HG03159 (cell line): Measurements from ENCODE around the gene CNKSR1.

Experiments used
- ATAC-seq: cut with Tn5 transposase; IDR thresholded peaks from one replicate; pipeline ENCODE4 v1.9.1; 2021; ENCODE audit warnings: mild to moderate bottlenecking, moderate library complexity; ENCODE audit not compliant: unreplicated experiment

The CNKSR1 gene

DNA sequence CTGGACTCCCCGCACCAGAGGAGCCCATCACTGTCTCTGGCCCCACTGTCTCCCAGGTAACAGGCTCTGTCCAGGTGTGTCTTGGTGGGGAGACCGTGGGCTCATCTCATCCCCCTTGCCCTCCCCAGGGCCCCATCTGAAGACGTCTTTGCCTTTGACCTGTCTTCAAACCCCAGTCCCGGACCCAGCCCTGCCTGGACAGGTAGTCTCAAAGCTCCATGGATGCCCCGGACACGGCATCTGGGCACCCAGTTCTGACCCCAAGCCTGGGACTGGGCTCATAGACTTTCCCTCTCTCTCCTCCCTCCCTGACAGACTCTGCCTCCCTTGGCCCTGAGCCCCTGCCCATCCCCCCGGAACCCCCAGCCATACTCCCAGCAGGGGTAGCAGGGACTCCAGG, 6.8 kb downstream of the CNKSR1 start:
- no peak for ATAC-seq

DNA sequence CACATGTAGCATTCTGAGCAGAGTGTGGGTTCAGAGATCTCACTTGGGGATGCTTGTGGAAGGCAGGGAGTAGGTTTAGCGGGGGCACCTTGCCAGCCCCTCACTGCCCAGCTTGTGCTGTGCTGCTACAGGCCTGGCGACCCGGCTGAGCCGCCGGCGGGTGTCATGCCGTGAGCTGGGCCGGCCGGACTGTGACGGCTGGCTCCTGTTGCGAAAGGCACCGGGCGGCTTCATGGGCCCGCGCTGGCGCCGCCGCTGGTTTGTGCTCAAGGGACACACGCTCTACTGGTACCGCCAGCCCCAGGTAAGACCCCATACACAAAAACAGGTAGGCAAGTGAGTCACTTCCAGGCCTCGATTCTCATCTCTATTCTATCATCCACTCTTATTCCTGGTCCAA, 7.6 kb downstream of the CNKSR1 start:
- no peak for ATAC-seq

DNA sequence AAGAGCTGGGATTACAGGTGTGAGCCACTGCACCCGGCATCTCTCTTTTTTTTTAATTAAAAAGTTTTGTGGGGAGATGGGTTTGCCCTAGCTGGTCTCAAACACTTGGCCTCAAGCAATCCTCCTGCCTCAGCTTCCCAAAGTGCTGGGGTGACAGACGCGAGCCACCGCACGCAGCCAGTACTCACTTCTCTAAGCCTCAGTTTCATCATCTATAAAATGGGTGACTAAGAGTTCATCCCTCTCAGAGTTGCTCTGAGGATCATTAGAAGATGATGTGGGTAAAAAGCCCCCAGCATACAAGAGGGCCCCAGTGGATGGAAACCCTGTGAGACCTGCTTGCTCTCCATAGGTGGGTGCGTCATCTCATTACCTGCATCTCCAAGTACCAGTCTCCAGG, 10.6 kb downstream of the CNKSR1 start:
- ATAC-seq = no peak

DNA sequence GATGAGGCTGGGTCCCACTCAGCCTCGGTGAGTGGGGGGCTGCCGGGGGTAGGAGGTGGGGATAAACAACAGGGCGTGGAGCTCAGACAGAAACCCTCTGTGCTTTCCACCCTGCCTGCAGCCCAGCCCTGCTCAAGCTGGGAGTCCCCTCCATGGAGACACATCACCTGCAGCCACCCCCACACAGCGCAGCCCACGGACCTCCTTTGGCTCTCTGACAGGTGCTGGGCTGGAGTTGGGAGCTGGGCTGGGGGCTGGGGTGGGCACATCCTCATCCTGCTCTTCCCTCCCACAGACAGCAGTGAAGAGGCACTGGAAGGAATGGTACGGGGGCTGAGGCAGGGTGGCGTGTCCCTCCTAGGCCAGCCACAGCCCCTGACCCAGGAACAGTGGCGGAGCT, 11.2 kb downstream of the CNKSR1 start:
- no peak for ATAC-seq

- no peak for ATAC-seq
These were observed 12.0 kb downstream of the CNKSR1 start for GRCh38 chr1:26189331-26189730.

GRCh38 chr1:26189751-26190275, 12.5 kb downstream of the CNKSR1 start:
- ATAC-seq = no peak

DNA sequence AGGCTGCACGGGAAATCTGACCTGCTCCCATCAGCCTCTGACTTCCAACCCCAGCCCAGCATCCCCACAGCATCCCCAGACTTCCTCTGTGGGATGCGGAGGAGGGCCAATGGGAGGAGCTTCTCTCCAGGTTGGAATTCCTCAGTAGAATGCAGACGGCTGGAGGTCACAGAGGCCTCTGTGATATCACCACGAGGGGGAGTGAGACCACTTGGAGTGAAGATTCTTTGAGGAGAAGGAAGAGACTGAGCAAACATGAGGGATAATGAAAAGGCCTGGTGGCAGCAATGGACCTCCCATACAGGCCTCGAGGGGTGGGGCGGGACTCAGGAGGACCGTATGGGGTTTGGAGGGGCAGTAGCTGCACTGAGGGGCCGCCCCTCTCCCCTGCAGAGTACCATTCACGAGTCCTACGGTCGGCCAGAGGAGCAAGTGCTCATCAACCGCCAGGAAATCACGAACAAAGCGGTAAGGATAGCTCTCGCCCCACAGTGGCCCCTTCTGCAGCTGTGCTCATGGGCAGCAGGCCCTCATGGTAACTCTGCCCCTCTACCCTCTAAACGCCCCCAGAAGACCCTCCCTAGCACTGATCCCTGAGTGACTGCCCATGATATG, 13.2 kb downstream of the CNKSR1 start, which contains the start of gene CATSPER4:
Gene CATSPER4 (plus strand): TSS at position 230 of the 615 bp plus-strand sequence. CDS start 26 bp downstream, at position 256.
- ATAC-seq = no peak

DNA sequence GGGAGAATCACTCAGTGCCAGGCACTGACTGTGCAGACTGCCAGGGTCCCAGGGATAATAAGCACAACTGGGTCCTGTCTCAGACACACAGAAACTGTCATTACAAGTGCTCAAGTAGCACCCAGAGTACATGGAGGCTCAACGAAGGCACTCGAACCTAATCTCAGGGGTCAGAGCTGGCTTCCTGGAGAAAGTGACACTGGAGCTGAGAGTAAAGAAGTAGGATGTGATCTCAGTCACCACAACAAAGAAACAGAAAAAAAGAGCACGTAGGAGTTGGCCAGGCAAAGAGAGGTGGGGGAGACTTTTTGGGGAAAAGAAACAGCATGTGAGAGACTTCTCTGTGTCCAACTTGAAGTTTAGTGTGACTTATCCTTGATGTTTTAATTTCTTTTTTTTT, 14.4 kb downstream of the CNKSR1 start:
- no peak for ATAC-seq

GRCh38 chr1:26195805-26196204, 18.5 kb downstream of the CNKSR1 start:
- no peak for ATAC-seq

DNA sequence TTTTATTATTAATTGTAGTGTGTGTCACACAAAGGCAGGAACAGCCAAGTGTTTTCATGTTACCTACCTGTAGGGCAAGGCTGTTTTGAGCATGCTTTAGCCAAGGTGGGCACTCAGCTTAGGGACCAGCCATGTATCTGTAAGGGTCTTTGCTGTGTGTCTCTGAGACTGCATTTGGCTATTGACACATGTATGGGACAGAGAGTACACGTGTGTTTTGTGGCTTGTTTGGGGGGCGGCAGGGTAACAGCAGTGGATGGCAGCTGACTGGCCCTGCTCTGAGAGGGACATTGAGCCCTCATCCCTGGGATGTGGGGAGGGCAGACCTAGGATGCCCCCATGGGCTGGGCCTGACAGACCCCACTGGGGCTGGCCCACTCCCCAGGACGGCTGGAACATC, 20.0 kb downstream of the CNKSR1 start:
- no peak for ATAC-seq

DNA sequence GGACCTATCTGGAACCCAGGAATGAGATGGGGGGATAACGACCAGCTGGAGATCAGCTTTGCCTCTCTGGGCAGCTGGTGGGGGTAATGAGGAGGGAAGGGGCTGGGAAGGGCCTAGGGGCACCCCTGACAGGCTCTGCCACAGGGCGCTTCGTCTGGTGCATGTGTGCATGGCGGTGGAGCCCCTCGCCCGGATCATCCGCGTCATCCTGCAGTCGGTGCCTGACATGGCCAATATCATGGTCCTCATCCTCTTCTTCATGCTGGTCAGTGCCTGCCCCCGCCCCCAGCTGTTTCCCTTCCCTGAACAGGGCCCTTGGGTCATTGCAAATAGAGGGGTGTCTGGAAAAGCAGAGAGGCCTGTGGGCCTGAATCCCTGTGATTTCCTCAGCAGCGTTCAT, 20.5 kb downstream of the CNKSR1 start:
- no peak for ATAC-seq

- no peak for ATAC-seq
These were observed 23.1 kb downstream of the CNKSR1 start for GRCh38 chr1:26200413-26200812.

DNA sequence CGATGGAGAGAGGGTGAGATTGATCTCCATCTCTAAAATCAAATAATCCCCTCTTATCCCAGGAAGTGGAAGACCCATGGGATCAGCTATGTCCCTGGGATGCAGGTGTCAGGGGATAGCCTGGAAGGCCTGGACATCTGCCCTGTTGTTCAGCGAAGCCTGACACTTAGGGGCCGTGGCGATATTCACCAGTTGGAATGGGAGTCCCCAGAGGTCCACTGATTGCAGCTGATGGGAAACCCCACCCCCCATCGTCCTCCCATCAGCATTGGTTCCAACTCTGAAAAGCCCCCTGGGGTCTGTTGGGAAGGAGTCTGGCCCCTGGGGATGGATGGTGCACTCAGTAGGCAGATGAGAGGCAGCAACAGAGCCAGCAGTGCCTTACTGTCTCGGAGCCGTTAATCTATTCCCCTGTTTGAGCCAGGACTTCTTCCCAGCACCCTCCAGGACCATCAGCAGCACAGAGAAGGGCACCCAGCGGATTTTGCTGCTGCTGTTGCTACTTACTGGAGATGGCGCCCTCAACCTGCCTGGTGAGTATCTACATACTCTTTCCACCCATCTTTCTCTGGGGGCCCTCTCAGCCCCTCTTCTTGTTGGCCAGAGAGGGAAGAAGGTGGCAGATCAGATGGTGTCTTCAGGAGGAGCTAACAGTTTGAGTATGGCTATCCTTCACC, 26.5 kb downstream of the CNKSR1 start:
- no peak for ATAC-seq

DNA sequence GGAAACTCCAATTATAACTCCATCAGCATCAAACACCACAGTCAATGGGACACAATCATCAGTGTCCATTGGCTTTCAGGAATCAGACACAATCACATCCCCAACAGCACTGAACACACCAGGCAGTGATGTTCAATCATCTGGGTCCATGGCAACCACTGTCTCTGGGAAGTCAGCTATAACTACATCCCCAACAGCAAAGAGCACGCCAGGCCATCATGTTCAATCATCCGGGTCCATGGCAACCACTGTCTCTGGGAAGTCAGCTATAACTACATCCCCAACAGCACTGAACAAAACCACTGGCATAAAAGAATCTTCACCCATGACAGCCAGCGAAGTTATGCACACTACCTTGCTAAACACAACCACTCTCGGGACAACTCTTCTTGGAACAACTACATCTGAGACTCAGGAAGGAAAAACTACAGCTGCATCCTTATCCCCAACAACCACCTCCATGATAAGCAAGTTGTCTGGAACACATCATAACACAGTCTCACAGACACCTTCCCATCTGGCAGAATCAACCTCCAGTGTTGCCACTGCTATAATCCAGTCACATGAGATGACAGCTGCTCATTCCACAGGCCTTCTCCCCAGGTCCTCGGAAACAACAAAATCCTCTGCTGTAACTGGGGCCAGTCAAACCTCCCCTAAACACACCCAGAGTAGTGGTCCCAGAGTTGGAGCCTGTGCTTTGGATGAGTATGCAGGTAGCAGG, 33.0 kb downstream of the CNKSR1 start:
- ATAC-seq = no peak

DNA sequence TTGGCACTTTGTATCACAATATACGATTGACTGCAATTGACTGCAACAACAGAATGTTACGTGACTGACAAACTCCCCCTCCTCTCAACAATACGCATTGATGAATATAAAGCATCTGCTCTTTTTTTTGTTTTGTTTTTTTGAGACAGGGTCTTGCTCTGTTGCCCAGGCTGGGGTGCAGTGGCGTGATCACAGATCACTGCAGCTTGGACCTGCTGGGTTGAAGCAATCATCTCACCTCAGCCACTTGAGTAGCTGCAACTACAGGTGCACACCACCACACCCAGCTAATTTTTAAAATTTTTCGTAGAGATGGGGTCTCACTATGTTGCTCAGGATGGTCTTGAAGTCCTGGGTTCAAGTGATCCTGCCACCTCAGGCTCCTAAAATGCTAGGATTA, 35.4 kb downstream of the CNKSR1 start:
- ATAC-seq = no peak

GRCh38 chr1:26213335-26213905, 36.1 kb downstream of the CNKSR1 start:
- ATAC-seq = no peak

DNA sequence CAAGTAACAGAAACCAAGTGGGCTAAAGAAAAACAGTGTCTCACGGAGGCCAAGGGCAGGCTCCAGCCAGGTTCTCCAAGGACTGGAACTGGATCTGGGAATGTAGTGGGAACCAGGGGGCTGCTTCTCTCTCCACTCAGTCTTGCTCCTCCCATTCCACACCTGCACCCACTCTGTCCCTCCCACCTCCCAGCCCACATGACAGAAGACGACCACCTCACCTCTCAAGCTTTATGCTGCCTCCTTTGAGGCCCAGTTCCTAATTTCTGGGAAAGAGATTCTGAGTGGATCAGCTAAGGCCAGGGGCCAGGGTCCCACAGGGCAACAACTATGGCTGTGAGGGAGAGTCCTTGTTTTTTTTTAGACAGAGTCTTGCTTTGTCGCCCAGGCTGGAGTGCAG, 38.0 kb downstream of the CNKSR1 start:
- ATAC-seq = no peak

- no peak for ATAC-seq
These were observed 41.7 kb downstream of the CNKSR1 start for GRCh38 chr1:26218906-26219494.

GRCh38 chr1:26220199-26220912, 43.1 kb downstream of the CNKSR1 start:
- ATAC-seq = no peak

GRCh38 chr1:26221094-26221493, 43.8 kb downstream of the CNKSR1 start:
- no peak for ATAC-seq

DNA sequence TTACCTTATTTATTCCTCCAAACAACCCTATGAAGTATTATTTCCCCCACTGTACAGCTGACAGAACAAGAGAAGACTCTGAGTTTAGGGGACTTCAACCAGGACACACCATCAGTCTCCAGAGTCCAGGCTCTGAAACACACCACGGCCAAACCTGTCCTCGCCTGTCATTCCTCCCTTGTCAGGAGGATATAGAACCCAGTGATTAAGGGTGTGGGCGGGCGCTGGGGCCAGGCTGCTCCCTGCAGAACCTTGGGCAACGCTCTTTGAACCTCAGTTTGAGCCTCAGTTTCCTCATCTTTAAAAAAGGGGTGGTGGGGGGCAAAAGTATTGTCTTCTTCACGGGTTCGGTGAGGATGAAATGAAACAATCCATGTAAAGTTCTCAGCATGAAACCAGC, 47.3 kb downstream of the CNKSR1 start:
- no peak for ATAC-seq
